GM19328 (cell line): ENCODE data around the gene DCUN1D5.

Experiments used
- ATAC-seq: cut with Tn5 transposase; IDR thresholded peaks from one replicate; pipeline ENCODE4 v1.9.1; 2021; ENCODE audit warnings: mild to moderate bottlenecking, moderate library complexity; ENCODE audit not compliant: unreplicated experiment

DCUN1D5 gene

DNA sequence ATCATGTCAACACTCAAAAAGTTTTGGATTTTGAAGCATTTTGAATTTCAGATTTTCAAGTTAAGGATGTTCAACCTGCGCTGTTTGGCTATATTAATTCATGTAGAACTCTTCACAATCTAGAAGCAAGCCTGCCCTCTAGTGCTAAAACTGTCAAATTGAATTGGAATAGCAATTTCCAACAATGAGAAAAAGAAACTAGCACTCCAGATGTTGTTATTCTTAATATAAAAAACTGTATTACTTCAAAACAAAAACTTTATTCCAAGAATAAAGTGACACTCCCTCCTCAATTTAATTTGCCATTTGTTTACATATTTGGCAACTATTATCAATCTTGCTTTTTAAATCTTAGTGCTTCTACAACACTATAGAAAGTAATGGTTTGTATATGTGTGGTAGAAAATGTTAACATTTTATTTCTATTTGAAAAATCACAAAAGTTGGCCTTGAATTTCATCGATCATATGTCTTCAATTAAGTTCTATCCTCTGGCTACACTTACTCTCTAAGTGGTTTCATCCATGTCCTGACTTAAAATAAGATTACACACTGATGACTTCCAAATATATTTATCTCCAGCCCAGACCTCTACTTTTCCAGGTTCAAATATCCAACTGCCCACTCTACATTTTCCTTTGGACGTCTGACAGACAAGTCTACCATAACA is 36.6 kb downstream of the DCUN1D5 start:
- peak; percentile 56 for ATAC-seq

DNA sequence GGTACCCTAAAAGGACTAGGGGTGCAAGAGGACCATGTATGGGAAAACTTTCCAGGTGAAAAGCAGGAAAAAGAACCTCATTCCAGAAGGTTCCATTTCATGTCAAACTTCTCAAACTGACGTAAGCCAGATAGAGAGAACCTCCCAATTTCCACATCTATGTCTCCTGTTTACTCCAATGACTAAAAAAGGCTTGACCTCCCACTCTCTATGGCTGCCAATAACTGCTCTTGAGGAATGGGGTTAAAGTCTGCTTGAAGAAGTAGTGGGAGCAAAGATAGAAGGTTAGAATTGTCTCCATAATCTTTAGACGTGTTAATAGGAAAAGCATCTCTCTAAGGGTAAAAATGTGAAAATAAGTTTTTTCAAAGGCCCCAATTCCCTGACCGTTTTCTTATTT is 38.0 kb downstream of the DCUN1D5 start:
- no peak for ATAC-seq

GRCh38 chr11:103051981-103052380 is 40.0 kb downstream of the DCUN1D5 start:
- ATAC-seq = no peak

DNA sequence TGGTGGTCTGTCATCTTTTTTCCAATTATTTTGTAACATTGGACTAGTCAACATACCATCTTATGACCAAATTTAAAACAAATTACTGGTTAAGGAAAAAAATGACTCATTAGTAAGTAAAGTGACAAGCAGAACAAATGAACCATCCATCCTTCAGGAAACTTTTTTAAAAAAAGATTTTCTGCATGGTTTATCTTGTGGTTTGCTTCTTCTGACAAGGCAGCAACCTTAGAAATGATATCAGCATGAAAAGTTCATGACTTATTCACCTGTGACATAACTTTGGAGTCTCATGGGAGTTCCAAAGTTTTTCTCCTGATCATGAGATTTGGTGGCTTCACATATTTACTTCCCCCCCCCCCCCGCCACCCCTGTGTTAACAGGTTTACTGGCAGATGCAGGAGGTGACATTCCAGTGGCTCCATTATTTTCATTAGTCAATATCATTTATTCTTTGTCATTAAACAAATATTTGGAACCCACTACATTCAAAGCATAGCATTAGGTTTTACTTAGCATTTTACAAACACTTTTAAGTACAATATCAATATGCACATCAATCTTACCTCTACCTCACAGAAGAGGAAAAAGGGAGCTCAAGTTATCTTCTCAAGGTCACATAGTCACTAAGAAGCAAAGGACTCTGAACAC is 40.7 kb downstream of the DCUN1D5 start:
- no peak for ATAC-seq

DNA sequence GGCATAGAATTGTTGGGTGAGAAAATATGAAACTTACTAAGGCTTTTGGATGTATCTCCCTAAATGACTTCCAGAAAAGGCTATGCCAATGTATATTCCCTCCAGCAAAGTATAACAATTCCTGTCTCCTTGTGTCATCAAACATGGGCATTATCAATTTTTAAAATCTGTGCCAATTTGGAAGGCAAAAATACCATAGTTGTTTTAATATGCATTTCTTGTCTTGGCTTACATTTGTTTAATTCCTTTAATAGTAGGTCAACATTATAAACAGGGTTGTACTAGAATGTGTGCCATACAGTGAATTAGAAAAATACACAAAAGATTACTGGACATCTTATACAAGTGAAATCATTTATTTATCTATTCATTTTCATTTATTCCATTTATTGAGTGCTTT is 41.6 kb downstream of the DCUN1D5 start:
- no peak for ATAC-seq

DNA sequence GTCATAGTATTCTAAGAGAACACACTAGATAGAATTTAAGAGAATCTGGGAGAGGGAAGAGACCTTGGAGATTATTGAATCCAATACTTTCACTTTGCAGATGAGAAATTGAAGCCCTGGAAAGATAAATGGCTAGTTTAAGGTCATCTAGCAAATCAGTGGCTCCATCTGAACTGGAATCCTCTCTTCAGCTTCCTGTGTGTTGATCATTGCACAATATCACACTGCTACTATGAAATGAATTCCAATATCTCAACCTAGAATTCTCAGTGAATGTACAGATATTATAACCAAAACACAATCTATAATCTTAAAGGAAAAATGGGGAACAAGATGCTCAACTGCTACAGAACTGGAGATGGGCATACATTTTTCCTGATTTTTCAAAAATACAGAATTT is 44.1 kb downstream of the DCUN1D5 start:
- no peak for ATAC-seq

GRCh38 chr11:103043826-103044678 is 47.9 kb downstream of the DCUN1D5 start:
- ATAC-seq = no peak

GRCh38 chr11:103042161-103042560 is 49.8 kb downstream of the DCUN1D5 start:
- ATAC-seq = no peak

- ATAC-seq = peak; percentile 97
These were observed 56.0 kb downstream of the DCUN1D5 start for GRCh38 chr11:103035791-103036434.

DNA sequence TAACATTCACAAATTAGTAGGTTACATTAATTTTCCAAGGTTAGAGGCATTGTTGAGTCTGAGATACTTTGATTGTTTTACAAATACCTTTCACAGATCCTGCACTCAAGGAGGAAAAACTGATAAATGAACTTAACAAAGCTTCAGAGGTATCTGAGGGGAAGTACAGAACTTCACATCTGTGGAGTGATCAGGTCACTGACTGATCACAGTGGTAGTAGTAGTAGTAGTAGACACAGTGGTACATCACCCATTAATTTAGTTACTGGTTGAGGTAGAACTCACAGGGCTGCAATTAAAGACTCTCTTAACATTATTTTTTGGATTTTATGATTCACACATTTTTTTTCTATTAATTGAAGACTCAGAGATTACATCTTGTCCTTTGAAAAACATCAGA is 56.7 kb downstream of the DCUN1D5 start:
- no peak for ATAC-seq

GRCh38 chr11:103031834-103032233 is 60.1 kb downstream of the DCUN1D5 start:
- ATAC-seq = no peak

GRCh38 chr11:103029401-103029800 is 62.6 kb downstream of the DCUN1D5 start:
- ATAC-seq = no peak

- peak; percentile 86 for ATAC-seq
These were observed 63.5 kb downstream of the DCUN1D5 start for GRCh38 chr11:103028304-103029020.

GRCh38 chr11:103024086-103024485 is 67.9 kb downstream of the DCUN1D5 start:
- no peak for ATAC-seq

GRCh38 chr11:103016031-103016430 is 75.9 kb downstream of the DCUN1D5 start:
- no peak for ATAC-seq

GRCh38 chr11:103013421-103013820 is 78.5 kb downstream of the DCUN1D5 start:
- ATAC-seq = no peak
